ENCODE data around the gene RIPK1.

The RIPK1 gene

GRCh38 chr6:3128356-3129108 lies 60.2 kb downstream of the RIPK1 start:
- TF ChIP-seq, protein P1, sequence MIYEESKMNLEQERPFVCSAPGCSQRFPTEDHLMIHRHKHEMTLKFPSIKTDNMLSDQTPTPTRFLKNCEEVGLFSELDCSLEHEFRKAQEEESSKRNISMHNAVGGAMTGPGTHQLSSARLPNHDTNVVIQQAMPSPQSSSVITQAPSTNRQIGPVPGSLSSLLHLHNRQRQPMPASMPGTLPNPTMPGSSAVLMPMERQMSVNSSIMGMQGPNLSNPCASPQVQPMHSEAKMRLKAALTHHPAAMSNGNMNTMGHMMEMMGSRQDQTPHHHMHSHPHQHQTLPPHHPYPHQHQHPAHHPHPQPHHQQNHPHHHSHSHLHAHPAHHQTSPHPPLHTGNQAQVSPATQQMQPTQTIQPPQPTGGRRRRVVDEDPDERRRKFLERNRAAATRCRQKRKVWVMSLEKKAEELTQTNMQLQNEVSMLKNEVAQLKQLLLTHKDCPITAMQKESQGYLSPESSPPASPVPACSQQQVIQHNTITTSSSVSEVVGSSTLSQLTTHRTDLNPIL (CRISPR knock-in tag; IDR thresholded peaks at IDR 0.05; ENCODE audit: low read depth) = no peak
- TF ChIP-seq PPARA (CRISPR knock-in tag; IDR thresholded peaks at IDR 0.05; ENCODE audit: borderline replicate concordance) (no peak), GLIS3 (CRISPR knock-in tag; IDR thresholded peaks at IDR 0.05) (no peak), ARNTL (CRISPR knock-in tag; IDR thresholded peaks at IDR 0.05; ENCODE audit: borderline replicate concordance, low read depth) (no peak), BACH2 (CRISPR knock-in tag; IDR thresholded peaks at IDR 0.05; ENCODE audit: borderline replicate concordance) (no peak)
- ATAC-seq = no peak

GRCh38 chr6:3131695-3132094 lies 63.4 kb downstream of the RIPK1 start:
- no peak for TF ChIP-seq ZNF565 (CRISPR knock-in tag; conservative IDR thresholded peaks at IDR 0.05; ENCODE audit: low read depth)
- no peak for TF ChIP-seq ESRRG (CRISPR knock-in tag; IDR thresholded peaks at IDR 0.05)
- no peak for TF ChIP-seq TSHZ2 (CRISPR knock-in tag; IDR thresholded peaks at IDR 0.05)
- no peak for TF ChIP-seq PATZ1 (CRISPR knock-in tag; IDR thresholded peaks at IDR 0.05; ENCODE audit: borderline replicate concordance)
- no peak for TF ChIP-seq SNAI2 (CRISPR knock-in tag; IDR thresholded peaks at IDR 0.05)
- TF ChIP-seq CSDC2 (CRISPR knock-in tag; IDR thresholded peaks at IDR 0.05) = no peak
- no peak for TF ChIP-seq ZNF70 (CRISPR knock-in tag; IDR thresholded peaks at IDR 0.05)
- TF ChIP-seq ZFP30 (CRISPR knock-in tag; IDR thresholded peaks at IDR 0.05) = no peak
- TF ChIP-seq ZC3H10 (CRISPR knock-in tag; IDR thresholded peaks at IDR 0.05) = no peak
- no peak for TF ChIP-seq ARNTL (CRISPR knock-in tag; IDR thresholded peaks at IDR 0.05; ENCODE audit: borderline replicate concordance, low read depth)
- no peak for TF ChIP-seq TOX (CRISPR knock-in tag; IDR thresholded peaks at IDR 0.05; ENCODE audit: borderline replicate concordance)
- TF ChIP-seq BACH2 (CRISPR knock-in tag; IDR thresholded peaks at IDR 0.05; ENCODE audit: borderline replicate concordance) = no peak
- no peak for ATAC-seq

DNA sequence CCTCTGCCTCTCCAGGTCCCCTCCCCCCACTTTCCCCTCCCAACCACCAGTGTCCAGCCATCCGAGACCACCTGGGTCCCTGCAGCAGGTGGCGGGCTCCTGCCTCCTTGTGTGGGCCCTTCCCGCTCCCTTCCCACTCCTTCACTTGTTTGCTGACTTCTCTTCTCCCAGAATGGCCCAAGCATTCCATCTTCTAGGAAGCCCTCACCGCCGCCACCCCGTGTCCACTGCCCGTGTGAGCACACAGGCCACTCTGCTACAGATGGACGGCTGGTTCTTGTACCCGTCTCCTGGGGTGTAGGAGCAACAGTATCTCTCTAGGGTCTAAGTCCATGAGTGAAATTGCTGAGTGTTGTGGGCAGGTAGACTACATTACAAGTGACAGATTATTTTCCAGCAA lies 65.2 kb downstream of the RIPK1 start:
- ATAC-seq = no peak
- TF ChIP-seq, protein P1 (CRISPR knock-in tag; IDR thresholded peaks at IDR 0.05; ENCODE audit: low read depth) = no peak
- no peak for TF ChIP-seq CSRNP3 (CRISPR knock-in tag; IDR thresholded peaks at IDR 0.05)
- no peak for TF ChIP-seq RARB (CRISPR knock-in tag; IDR thresholded peaks at IDR 0.05)
- no peak for TF ChIP-seq TOX (CRISPR knock-in tag; IDR thresholded peaks at IDR 0.05; ENCODE audit: borderline replicate concordance)
- no peak for TF ChIP-seq ZNF70 (CRISPR knock-in tag; IDR thresholded peaks at IDR 0.05)
- TF ChIP-seq PATZ1 (CRISPR knock-in tag; IDR thresholded peaks at IDR 0.05; ENCODE audit: borderline replicate concordance) = no peak
